ENCODE results near the gene OSGEP. TPM values are rescaled to one million over a fixed set of nuclear protein-coding genes. Genes with fewer than 3 reads are reported as not detected.

Gene OSGEP
- total RNA-seq, 1 donor from 2014 or later, result 19.4 TPM

GRCh38 chr14:20428010-20428365 lies 26.6 kb downstream of the OSGEP start:
- H3K27ac ChIP-seq (replicated peaks), result no peak overlapping the region
- no peak for DNase-seq
- H3K4me3 ChIP-seq, result no peak overlapping the region
- no peaks in the 10 kb centered on the region for H3K27me3 ChIP-seq (ENCODE audit: low read depth)
- H3K4me1 ChIP-seq, result peaks cover 8% of the 10 kb centered on the region
- no peaks in the 10 kb centered on the region for H3K9me3 ChIP-seq (replicated peaks)
- no peak for TF ChIP-seq CTCF (IDR thresholded peaks at IDR 0.05; ENCODE audit: borderline replicate concordance)
- H3K36me3 ChIP-seq, result no peaks in the 10 kb centered on the region
- intact Hi-C loops (cut with micrococcal nuclease), result no loop called here

GRCh38 chr14:20427231-20428009 lies 27.2 kb downstream of the OSGEP start:
- Histone ChIP-seq H3K36me3 (no peaks in the 10 kb centered on the region), H3K27ac (replicated peaks) (peak overlapping the region; percentile 31), H3K4me1 (peaks cover 8% of the 10 kb centered on the region), H3K9me3 (replicated peaks) (no peaks in the 10 kb centered on the region), H3K4me3 (no peak overlapping the region), H3K27me3 (ENCODE audit: low read depth) (no peaks in the 10 kb centered on the region)
- DNase-seq, result no peak
- no peak for TF ChIP-seq CTCF (IDR thresholded peaks at IDR 0.05; ENCODE audit: borderline replicate concordance)
- intact Hi-C loops (cut with micrococcal nuclease), result no loop called here

- H3K27ac ChIP-seq (replicated peaks), result no peak overlapping the region
- no peaks in the 10 kb centered on the region for H3K36me3 ChIP-seq
- intact Hi-C loops (cut with micrococcal nuclease), result no loop called here
- no peaks in the 10 kb centered on the region for H3K4me1 ChIP-seq
- H3K9me3 ChIP-seq (replicated peaks), result no peaks in the 10 kb centered on the region
- DNase-seq, result no peak
- no peaks in the 10 kb centered on the region for H3K27me3 ChIP-seq (ENCODE audit: low read depth)
- no peak for TF ChIP-seq CTCF (IDR thresholded peaks at IDR 0.05; ENCODE audit: borderline replicate concordance)
- no peak overlapping the region for H3K4me3 ChIP-seq
These were observed 29.8 kb downstream of the OSGEP start for GRCh38 chr14:20424851-20425250.

- Histone ChIP-seq H3K9me3 (replicated peaks) (no peaks in the 10 kb centered on the region), H3K36me3 (no peaks in the 10 kb centered on the region), H3K4me1 (peaks cover 7% of the 10 kb centered on the region), H3K4me3 (no peak overlapping the region), H3K27me3 (ENCODE audit: low read depth) (no peaks in the 10 kb centered on the region), H3K27ac (replicated peaks) (no peak overlapping the region)
- no peak for DNase-seq
- intact Hi-C loops (cut with micrococcal nuclease), result no loop called here
- TF ChIP-seq CTCF (IDR thresholded peaks at IDR 0.05; ENCODE audit: borderline replicate concordance), result no peak
These were observed 31.7 kb downstream of the OSGEP start for GRCh38 chr14:20422886-20423285.

- Histone ChIP-seq H3K9me3 (replicated peaks) (no peaks in the 10 kb centered on the region), H3K4me3 (no peak overlapping the region), H3K27ac (replicated peaks) (no peak overlapping the region), H3K27me3 (ENCODE audit: low read depth) (no peaks in the 10 kb centered on the region), H3K36me3 (no peaks in the 10 kb centered on the region), H3K4me1 (peaks cover 7% of the 10 kb centered on the region)
- intact Hi-C loops (cut with micrococcal nuclease), result no loop called here
- DNase-seq, result no peak
- TF ChIP-seq CTCF (IDR thresholded peaks at IDR 0.05; ENCODE audit: borderline replicate concordance), result no peak
These were observed 33.3 kb downstream of the OSGEP start for GRCh38 chr14:20421267-20421666.
